MM.1S (cell line): ENCODE measurements around the gene SHISA5.

Source experiments
- DNase-seq: peaks from one replicate; pipeline ENCODE4 v3.0.0-alpha.2; 2015
- H2AFZ ChIP-seq: fragments of 300-600 bp; sonication (generic); 2 replicates; pipeline ENCODE4 v1.6.0; 2016; ENCODE audit warnings: antibody characterized with exemption, low read length
- H3F3A ChIP-seq: fragments of 300-600 bp; sonication (generic); 2 replicates; pipeline ENCODE4 v1.6.1; 2016; ENCODE audit warnings: mild to moderate bottlenecking, antibody characterized with exemption, low read length, moderate library complexity, mixed read lengths; ENCODE audit not compliant: insufficient read depth
- H3K27ac ChIP-seq: fragments of 300-600 bp; sonication (generic); 2 replicates; pipeline ENCODE4 v1.5.1; 2016; ENCODE audit warnings: mild to moderate bottlenecking, low read length
- H3K27me3 ChIP-seq: fragments of 300-600 bp; sonication (generic); replicated peaks from 2 replicates; pipeline ENCODE4 v1.6.0; 2016; ENCODE audit warnings: low read length; ENCODE audit not compliant: insufficient read depth
- H3K36me3 ChIP-seq: fragments of 300-600 bp; sonication (generic); replicated peaks from 2 replicates; pipeline ENCODE4 v1.6.1; 2016; ENCODE audit warnings: mild to moderate bottlenecking, low read length, mixed read lengths; ENCODE audit not compliant: insufficient read depth
- H3K4me1 ChIP-seq: fragments of 300-600 bp; sonication (generic); 2 replicates; pipeline ENCODE4 v1.6.1; 2016; ENCODE audit warnings: low read length, mixed read lengths
- H3K4me2 ChIP-seq: fragments of 300-600 bp; sonication (generic); 2 replicates; pipeline ENCODE4 v1.6.0; 2016; ENCODE audit warnings: low read depth, low read length
- H3K4me3 ChIP-seq: fragments of 300-600 bp; sonication (generic); 2 replicates; pipeline ENCODE4 v1.5.1; 2016; ENCODE audit warnings: low read length, mixed read lengths
- H3K79me2 ChIP-seq: fragments of 300-600 bp; sonication (generic); 2 replicates; pipeline ENCODE4 v1.6.1; 2016; ENCODE audit warnings: mixed run types, low read length, mixed read lengths
- H3K9ac ChIP-seq: fragments of 300-600 bp; sonication (generic); 2 replicates; pipeline ENCODE4 v1.6.1; 2016; ENCODE audit warnings: low read length, mixed read lengths
- H3K9me2 ChIP-seq: fragments of 300-600 bp; sonication (generic); replicated peaks from 2 replicates; pipeline ENCODE4 v1.6.1; 2016; ENCODE audit warnings: mild to moderate bottlenecking, low read length, mixed read lengths; ENCODE audit not compliant: insufficient read depth
- H3K9me3 ChIP-seq: fragments of 300-600 bp; sonication (generic); replicated peaks from 2 replicates; pipeline ENCODE4 v1.6.1; 2016; ENCODE audit warnings: mild to moderate bottlenecking, low read length, mixed read lengths; ENCODE audit not compliant: insufficient read depth
- H4K20me1 ChIP-seq: fragments of 300-600 bp; sonication (generic); 2 replicates; pipeline ENCODE4 v1.6.1; 2016; ENCODE audit warnings: mild to moderate bottlenecking, low read length, moderate library complexity, mixed read lengths; ENCODE audit not compliant: insufficient read depth
- CTCF ChIP-seq: fragments of 300-600 bp; sonication (generic); IDR thresholded peaks from 2 replicates; pipeline ENCODE4 v1.5.1; 2016; ENCODE audit warnings: antibody characterized with exemption, low read length, mixed read lengths
- EZH2 ChIP-seq: fragments of 300-600 bp; sonication (generic); optimal IDR thresholded peaks from 2 replicates; pipeline ENCODE3; 2017; ENCODE audit warnings: low read depth, mild to moderate bottlenecking, antibody characterized with exemption, low read length, mixed read lengths
- EZH2phosphoT487 ChIP-seq: fragments of 300-600 bp; sonication (generic); IDR thresholded peaks from 2 replicates; pipeline ENCODE4 v1.6.1; 2018; ENCODE audit warnings: antibody characterized with exemption, low read length

The SHISA5 gene

GRCh38 chr3:48477959-48478520 lies 25.9 kb downstream of the SHISA5 start:
- no peaks in the 10 kb centered on the region for H3K36me3 ChIP-seq
- H3K9ac ChIP-seq, result no peak overlapping the region
- H3K4me1 ChIP-seq, result peaks cover 17% of the 10 kb centered on the region
- H3F3A ChIP-seq, result peaks cover 8% of the 10 kb centered on the region; the same call in 1 of the 2 replicates
- TF ChIP-seq CTCF (no peak), EZH2phosphoT487 (no peak), EZH2 (no peak)
- no peaks in the 10 kb centered on the region for H3K79me2 ChIP-seq
- no peak overlapping the region for H2AFZ ChIP-seq
- no peak overlapping the region for H3K4me2 ChIP-seq
- no peak overlapping the region for H3K4me3 ChIP-seq
- H4K20me1 ChIP-seq, result no peaks in the 10 kb centered on the region
- H3K9me2 ChIP-seq, result no peaks in the 10 kb centered on the region
- no peak overlapping the region for H3K27ac ChIP-seq
- H3K9me3 ChIP-seq, result no peaks in the 10 kb centered on the region
- H3K27me3 ChIP-seq, result no peaks in the 10 kb centered on the region
- no peak for DNase-seq

- Histone ChIP-seq H4K20me1 (no peaks in the 10 kb centered on the region), H3K9ac (no peak overlapping the region), H3K4me2 (no peak overlapping the region), H3K9me3 (no peaks in the 10 kb centered on the region), H3K4me1 (peaks cover 17% of the 10 kb centered on the region), H3K27ac (no peak overlapping the region), H3K4me3 (no peak overlapping the region), H3K27me3 (no peaks in the 10 kb centered on the region), H3F3A (peaks cover 13% of the 10 kb centered on the region; the same call in 1 of the 2 replicates), H3K9me2 (no peaks in the 10 kb centered on the region), H3K36me3 (no peaks in the 10 kb centered on the region), H2AFZ (no peak overlapping the region), H3K79me2 (peaks cover 9% of the 10 kb centered on the region)
- no peak for DNase-seq
- TF ChIP-seq CTCF (no peak), EZH2phosphoT487 (no peak), EZH2 (no peak)
These were observed 27.4 kb downstream of the SHISA5 start for GRCh38 chr3:48476426-48477053.

- Histone ChIP-seq H3K36me3 (no peaks in the 10 kb centered on the region), H3K4me3 (no peak overlapping the region), H3K27ac (no peak overlapping the region), H2AFZ (no peak overlapping the region), H3K27me3 (no peaks in the 10 kb centered on the region), H3K4me2 (no peak overlapping the region), H3K9me3 (no peaks in the 10 kb centered on the region), H3K9me2 (no peaks in the 10 kb centered on the region), H3F3A (peaks cover 13% of the 10 kb centered on the region; the same call in 1 of the 2 replicates), H3K79me2 (peaks cover 21% of the 10 kb centered on the region), H3K4me1 (peaks cover 17% of the 10 kb centered on the region), H3K9ac (no peak overlapping the region), H4K20me1 (no peaks in the 10 kb centered on the region)
- TF ChIP-seq CTCF (no peak), EZH2phosphoT487 (no peak), EZH2 (no peak)
- no peak for DNase-seq
These were observed 28.8 kb downstream of the SHISA5 start for GRCh38 chr3:48475188-48475587.
